Right kidney (tissue), 9 donors: Measurements from ENCODE around the gene TCEA3.

Source experiments
- DNase-seq: peaks from one replicate; pipeline ENCODE4 v3.0.0-alpha.2; 2016
- long read RNA-seq, 8 donors: transcript quantifications; one replicate each; lab custom pipeline, GENCODE V29; 2026

TCEA3 gene
- long read RNA-seq, donor 1, transcript TCEA3-203 (11 exons, 1,559 nt): major isoform, 15 of 15 reads
- long read RNA-seq, donor 1, partial matches to known transcripts: 0 of 15 reads
- long read RNA-seq, donor 1, other reads (novel, unspliced or antisense): 0 of 15 reads
- long read RNA-seq, donor 2, transcript TCEA3-203 (11 exons, 1,559 nt): major isoform, 13 of 13 reads
- long read RNA-seq, donor 2, partial matches to known transcripts: 0 of 13 reads
- long read RNA-seq, donor 2, other reads (novel, unspliced or antisense): 0 of 13 reads
- long read RNA-seq, donor 3, transcript TCEA3-203 (11 exons, 1,559 nt): major isoform, 13 of 13 reads
- long read RNA-seq, donor 3, partial matches to known transcripts: 0 of 13 reads
- long read RNA-seq, donor 3, other reads (novel, unspliced or antisense): 0 of 13 reads
- long read RNA-seq, donor 4, partial matches to known transcripts: 5 of 8 reads
- long read RNA-seq, donor 4, other reads (novel, unspliced or antisense): 0 of 8 reads
- long read RNA-seq, donor 5, transcript TCEA3-203 (11 exons, 1,559 nt): major isoform, 13 of 14 reads
- long read RNA-seq, donor 5, partial matches to known transcripts: 0 of 14 reads
- long read RNA-seq, donor 5, other reads (novel, unspliced or antisense): 0 of 14 reads
- long read RNA-seq, donor 6, transcript TCEA3-203 (11 exons, 1,559 nt): major isoform, 9 of 9 reads
- long read RNA-seq, donor 6, partial matches to known transcripts: 0 of 9 reads
- long read RNA-seq, donor 6, other reads (novel, unspliced or antisense): 0 of 9 reads
- long read RNA-seq, donor 7, transcript TCEA3-203 (11 exons, 1,559 nt): major isoform, 20 of 35 reads
- long read RNA-seq, donor 7, partial matches to known transcripts: 14 of 35 reads
- long read RNA-seq, donor 7, other reads (novel, unspliced or antisense): 0 of 35 reads
- long read RNA-seq, donor 8, transcript TCEA3-203 (11 exons, 1,559 nt): major isoform, 16 of 23 reads
- long read RNA-seq, donor 8, partial matches to known transcripts: 7 of 23 reads
- long read RNA-seq, donor 8, other reads (novel, unspliced or antisense): 0 of 23 reads

- DNase-seq: peak; percentile 76
Observed at GRCh38 chr1:23424293-23425192, at the start of gene TCEA3. TCEA3 (minus strand) TSS chr1:23424748; CDS start chr1:23424633, 115 bp downstream.

DNA sequence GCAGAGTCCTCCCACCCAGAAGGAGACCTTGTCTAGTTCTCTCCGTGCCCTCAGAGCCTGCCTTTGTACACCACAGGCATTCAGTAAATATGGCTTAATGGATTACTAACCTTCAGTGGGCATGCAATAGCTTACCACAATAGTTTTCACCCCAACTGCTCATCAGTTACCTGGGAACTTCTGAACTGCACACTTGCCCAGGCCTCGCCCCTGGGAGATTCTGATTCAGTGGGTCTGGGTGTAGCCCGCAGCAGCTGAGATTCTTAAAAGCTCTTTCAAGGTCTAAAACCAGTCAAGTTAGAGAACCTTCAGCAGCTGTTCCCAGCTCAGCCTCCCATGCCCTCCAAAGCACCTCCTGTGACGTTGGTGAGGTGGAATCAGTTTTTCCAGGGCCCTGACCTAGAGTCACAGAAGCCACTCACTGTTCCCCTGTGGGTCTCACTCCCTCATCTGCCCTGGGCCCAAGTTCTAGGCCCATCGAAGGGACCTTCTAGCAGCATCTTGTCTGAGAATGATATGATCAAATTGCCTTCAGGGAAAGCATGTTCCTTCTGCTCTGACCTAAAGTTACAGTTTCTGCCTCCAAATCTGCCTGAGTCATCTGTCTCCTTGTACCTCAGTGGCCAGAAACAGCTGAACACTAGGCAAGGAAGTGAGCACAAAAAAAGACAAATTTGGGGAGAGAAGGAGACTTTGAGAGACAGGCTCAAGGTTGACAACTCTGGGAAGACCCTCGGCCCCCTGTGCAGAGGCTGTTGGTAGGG, 48.7 kb upstream of the TCEA3 start:
- DNase-seq: no peak

GRCh38 chr1:23472351-23473036, 47.9 kb upstream of the TCEA3 start:
- no peak for DNase-seq

GRCh38 chr1:23471473-23472075, 47.0 kb upstream of the TCEA3 start:
- no peak for DNase-seq

- no peak for DNase-seq
Observed at GRCh38 chr1:23470282-23471070, 45.9 kb upstream of the TCEA3 start.

DNA sequence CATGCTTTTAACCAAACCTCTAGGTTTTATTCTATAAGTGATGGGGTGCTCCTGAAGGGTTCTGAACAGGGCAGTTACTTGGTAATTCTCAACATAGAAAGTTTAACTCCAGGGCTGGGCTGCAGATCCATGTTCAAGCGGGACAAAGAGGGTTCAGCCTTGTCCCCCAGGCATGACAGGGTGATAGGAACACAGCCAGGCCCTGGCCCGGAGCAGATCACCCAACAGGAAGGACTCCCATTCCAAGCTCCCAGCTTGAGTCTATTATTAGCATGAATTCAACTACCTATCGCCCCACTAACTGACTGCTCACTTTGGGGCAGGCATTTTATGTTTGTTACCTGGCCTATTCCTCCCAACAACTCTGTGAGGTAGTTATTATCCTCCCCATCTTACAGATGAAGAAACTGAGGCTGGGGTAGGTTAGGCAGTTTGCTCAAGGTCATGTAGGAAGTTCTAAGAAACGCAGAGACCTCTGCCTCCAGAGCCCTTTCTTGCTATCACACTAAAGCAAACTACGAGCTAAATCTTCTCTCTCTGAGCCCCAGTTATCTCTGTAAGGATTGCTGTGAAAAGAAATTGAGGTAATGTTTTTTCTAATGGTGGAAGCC, 44.9 kb upstream of the TCEA3 start:
- no peak for DNase-seq

DNA sequence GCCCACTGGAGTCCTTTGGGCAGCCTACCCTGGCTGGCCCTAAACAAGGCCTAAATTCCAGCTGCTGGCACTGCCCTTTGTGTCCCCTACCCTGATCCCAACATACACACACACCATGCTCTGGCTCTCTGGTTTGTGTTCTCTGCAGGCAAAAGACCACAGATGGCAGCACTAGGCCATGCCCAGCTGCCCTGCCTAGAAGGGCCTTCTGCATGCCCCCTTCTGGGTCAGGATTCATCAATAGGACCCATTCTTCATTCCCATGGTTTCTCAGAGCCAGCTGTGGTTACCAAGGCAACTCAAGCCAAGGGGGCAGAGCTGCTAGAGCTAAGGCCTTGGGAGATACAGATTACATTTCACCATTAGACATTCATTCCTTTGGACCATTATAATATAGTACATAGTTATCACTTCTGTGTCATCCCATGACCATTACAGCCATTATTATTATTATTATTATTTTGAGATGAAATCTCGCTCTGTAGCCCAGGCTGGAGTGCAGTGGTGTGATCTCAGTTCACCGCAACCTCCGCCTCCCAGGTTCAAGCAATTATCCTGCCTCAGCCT, 42.0 kb upstream of the TCEA3 start:
- DNase-seq: no peak

- DNase-seq: no peak
Observed at GRCh38 chr1:23463286-23463685, 38.7 kb upstream of the TCEA3 start.

- no peak for DNase-seq
Observed at GRCh38 chr1:23462766-23463165, 38.2 kb upstream of the TCEA3 start.

DNA sequence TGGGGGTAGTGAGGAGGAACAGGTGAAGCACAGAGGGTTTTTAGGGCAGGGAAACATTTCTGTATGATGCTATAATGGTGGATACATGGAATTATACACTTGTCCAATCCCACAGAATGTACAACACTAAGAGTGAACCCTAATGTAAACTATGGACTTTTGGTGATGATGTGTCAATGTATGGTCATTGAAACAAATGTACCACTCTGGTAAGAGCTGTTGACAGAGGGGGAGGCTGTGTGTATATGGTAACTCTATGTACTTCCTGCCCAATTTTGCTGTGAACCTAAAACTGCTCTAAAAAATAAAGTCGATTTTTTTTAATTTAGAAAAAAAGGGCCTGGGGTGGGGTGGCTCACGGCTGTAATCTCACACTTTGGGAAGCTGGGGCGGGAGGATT, 36.5 kb upstream of the TCEA3 start:
- DNase-seq: no peak

DNA sequence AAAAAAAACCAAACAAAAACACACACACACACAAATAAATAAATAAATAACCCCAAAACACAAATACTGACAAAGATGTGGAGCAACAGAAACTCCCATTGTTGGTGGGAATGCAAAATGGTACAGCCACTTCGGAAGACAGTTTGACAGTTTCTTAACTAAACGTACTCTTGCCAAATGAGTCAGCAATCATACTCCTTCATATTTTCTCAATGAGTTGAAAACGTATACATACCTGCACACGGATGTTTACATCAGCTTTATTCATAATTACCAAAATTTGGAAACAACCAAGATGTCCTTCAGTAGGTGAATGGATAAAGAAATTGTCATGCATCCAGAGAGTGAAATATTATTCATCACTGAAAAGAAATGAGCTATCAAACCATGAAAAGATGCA, 36.0 kb upstream of the TCEA3 start:
- no peak for DNase-seq

- no peak for DNase-seq
Observed at GRCh38 chr1:23459338-23459757, 34.8 kb upstream of the TCEA3 start.

- DNase-seq: no peak
Observed at GRCh38 chr1:23456226-23456625, 31.7 kb upstream of the TCEA3 start.

DNA sequence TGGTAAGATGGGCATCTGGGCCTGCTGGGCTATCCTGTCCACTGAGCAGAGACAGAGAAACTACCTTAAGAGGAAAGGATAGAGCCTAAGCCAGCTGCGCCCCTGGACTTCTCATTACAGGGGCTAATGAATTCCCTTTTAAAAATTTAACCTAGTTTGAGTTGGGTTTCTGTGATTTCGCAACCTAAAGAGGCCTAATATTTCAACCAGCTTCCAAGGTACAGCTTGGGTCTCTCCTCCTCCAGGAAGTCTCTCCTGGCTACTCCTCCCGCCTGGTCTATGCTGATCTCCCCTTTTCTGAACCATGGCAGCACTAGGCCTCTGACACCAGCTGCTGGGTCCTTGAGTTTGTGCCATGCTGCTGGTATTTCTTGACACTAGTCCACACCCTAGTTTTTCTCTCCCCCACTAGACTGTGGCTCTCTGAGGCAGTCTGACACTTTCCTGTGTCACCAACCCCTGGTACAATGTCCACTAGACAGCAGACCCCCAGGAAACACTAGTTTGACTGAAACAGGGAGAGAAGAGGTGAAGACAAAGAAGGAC, 29.0 kb upstream of the TCEA3 start:
- DNase-seq: no peak

DNA sequence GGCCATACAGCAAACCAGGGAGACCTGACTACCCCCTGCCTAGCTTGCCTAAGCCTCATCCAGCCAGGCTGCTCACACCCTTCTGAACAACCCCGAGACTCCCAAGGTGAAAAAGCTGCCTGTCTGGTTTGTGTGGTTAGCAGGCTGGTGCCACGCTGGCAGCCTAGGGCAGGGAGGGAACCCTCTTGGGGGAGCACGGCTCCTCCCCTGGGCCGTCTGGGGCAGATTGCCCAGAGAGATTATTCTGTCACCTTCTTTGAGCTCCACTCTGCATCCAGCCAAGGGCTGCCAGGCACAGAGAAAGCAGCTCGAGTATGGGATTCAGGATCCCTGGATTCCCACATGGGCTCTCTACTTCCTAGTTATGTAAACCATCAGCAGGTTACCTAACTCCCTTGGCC, 27.5 kb upstream of the TCEA3 start:
- no peak for DNase-seq

- DNase-seq: no peak
Observed at GRCh38 chr1:23451441-23451840, 26.9 kb upstream of the TCEA3 start.

DNA sequence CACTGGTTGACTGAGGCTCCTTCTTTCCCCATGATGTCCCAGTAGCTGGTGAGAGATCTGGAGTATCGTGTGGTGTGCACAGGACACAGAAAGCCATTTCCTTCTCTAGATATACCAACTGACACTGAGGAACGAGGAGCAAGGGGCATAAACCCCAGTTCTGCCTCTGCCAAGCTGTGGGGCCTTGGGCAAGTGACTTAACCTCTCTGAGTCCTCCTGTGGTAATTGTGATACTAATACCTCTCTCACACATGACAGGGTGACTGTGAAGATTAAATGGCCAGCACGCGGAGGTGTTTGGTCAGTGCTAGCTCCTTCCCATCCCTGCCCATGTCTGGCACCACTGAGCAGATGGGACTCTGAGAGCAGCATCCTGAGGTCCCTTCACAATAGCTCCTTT, 26.3 kb upstream of the TCEA3 start:
- DNase-seq: no peak

GRCh38 chr1:23449958-23450357, 25.4 kb upstream of the TCEA3 start:
- no peak for DNase-seq
